ENCODE data around the gene TNXB. TPM values are rescaled to one million over a fixed set of nuclear protein-coding genes. Genes with fewer than 3 reads are reported as not detected.
A peak's percentile ranks its signal among the peaks of the same experiment; 100 is the strongest.
"Not testable (repeated sequence)": the region's sequence is repeated elsewhere in the genome, so short reads cannot be mapped to it uniquely, and the experiment has no call there.

TNXB gene
- total RNA-seq, 1 donor from 2014 or later: 207 TPM

- Histone ChIP-seq H3K4me1 (peaks cover 16% of the 10 kb centered on the region), H3K27ac (no peak overlapping the region)
- DNase-seq (ENCODE audit: extremely low spot score in 2 of 2): no peak
Observed at GRCh38 chr6:32146687-32147086, 37.5 kb upstream of the TNXB start.

GRCh38 chr6:32146287-32146686 lies 37.1 kb upstream of the TNXB start:
- Histone ChIP-seq H3K9me3 (no peaks in the 10 kb centered on the region), H3K4me3 (no peak overlapping the region), H3K36me3 (peaks cover 0 to 6% of the 10 kb centered on the region in 2 donors), H3K27me3 (no peaks in the 10 kb centered on the region), H3K27ac (no peak overlapping the region), H3K4me1 (peaks cover 13% of the 10 kb centered on the region)
- intact Hi-C loops (cut with DNase I): no loop called here
- no peak for TF ChIP-seq POLR2A (IDR thresholded peaks at IDR 0.05)
- TF ChIP-seq POLR2AphosphoS5 (IDR thresholded peaks at IDR 0.05; ENCODE audit: insufficient read depth in 1 of 2, low read depth in 1 of 2): no peak
- no peak for TF ChIP-seq CTCF (IDR thresholded peaks at IDR 0.05)
- DNase-seq (ENCODE audit: extremely low spot score in 2 of 2): no peak

More at GRCh38 chr6:32146687-32147086, 37.5 kb upstream of the TNXB start:
- peaks cover 0 to 6% of the 10 kb centered on the region in 2 donors for H3K36me3 ChIP-seq
- intact Hi-C loops (cut with DNase I): no loop called here
- H3K4me3 ChIP-seq: no peak overlapping the region
- no peaks in the 10 kb centered on the region for H3K27me3 ChIP-seq
- no peaks in the 10 kb centered on the region for H3K9me3 ChIP-seq
- TF ChIP-seq POLR2AphosphoS5 (IDR thresholded peaks at IDR 0.05; ENCODE audit: insufficient read depth in 1 of 2, low read depth in 1 of 2) (no peak), CTCF (IDR thresholded peaks at IDR 0.05) (no peak), POLR2A (IDR thresholded peaks at IDR 0.05) (no peak)

GRCh38 chr6:32144238-32144637 lies 35.1 kb upstream of the TNXB start:
- H3K4me3 ChIP-seq; intact Hi-C loops (cut with DNase I); DNase-seq (ENCODE audit: extremely low spot score in 2 of 2); H3K27me3 ChIP-seq; H3K36me3 ChIP-seq; H3K9me3 ChIP-seq; H3K27ac ChIP-seq; H3K4me1 ChIP-seq: not testable (repeated sequence)
- TF ChIP-seq POLR2AphosphoS5 (IDR thresholded peaks at IDR 0.05; ENCODE audit: insufficient read depth in 1 of 2, low read depth in 1 of 2): peak in 1 of 2 donors; percentile 24

- Histone ChIP-seq H3K27ac (no peak overlapping the region), H3K4me1 (no peaks in the 10 kb centered on the region), H3K36me3 (no peaks in the 10 kb centered on the region), H3K27me3 (no peaks in the 10 kb centered on the region), H3K4me3 (no peak overlapping the region), H3K9me3 (no peaks in the 10 kb centered on the region)
- no peak for TF ChIP-seq POLR2A (IDR thresholded peaks at IDR 0.05)
- TF ChIP-seq POLR2AphosphoS5 (IDR thresholded peaks at IDR 0.05; ENCODE audit: insufficient read depth in 1 of 2, low read depth in 1 of 2): no peak
- no peak for TF ChIP-seq CTCF (IDR thresholded peaks at IDR 0.05)
- DNase-seq (ENCODE audit: extremely low spot score in 2 of 2): no peak
- intact Hi-C loops (cut with DNase I): no loop called here
Observed at GRCh38 chr6:32140420-32141046, 31.4 kb upstream of the TNXB start.

GRCh38 chr6:32139590-32139989 lies 30.5 kb upstream of the TNXB start:
- intact Hi-C loops (cut with DNase I): no loop called here

More at GRCh38 chr6:32139590-32139989, 30.5 kb upstream of the TNXB start:
- Histone ChIP-seq H3K9me3 (no peaks in the 10 kb centered on the region), H3K4me1 (no peaks in the 10 kb centered on the region), H3K27ac (no peak overlapping the region), H3K36me3 (no peaks in the 10 kb centered on the region), H3K27me3 (no peaks in the 10 kb centered on the region), H3K4me3 (no peak overlapping the region)
- DNase-seq (ENCODE audit: extremely low spot score in 2 of 2): no peak
- TF ChIP-seq POLR2AphosphoS5 (IDR thresholded peaks at IDR 0.05; ENCODE audit: insufficient read depth in 1 of 2, low read depth in 1 of 2) (no peak), CTCF (IDR thresholded peaks at IDR 0.05) (no peak), POLR2A (IDR thresholded peaks at IDR 0.05) (no peak)
